SJSA1 (cell line): ENCODE results near the gene HMHB1. TPM values are rescaled to one million over a fixed set of nuclear protein-coding genes. Genes with fewer than 3 reads are reported as not detected.

Source experiments
- DNase-seq, 2 experiments: peaks; one replicate each; pipeline ENCODE4 v3.0.0-alpha.2; 2015 to 2020; ENCODE audit warnings: low spot score in 2 of 2, low read depth in 1 of 2
- H3K27ac ChIP-seq: fragments of 250-450 bp; sonication (Bioruptor Pico); 2 replicates; pipeline ENCODE4 v1.5.1; 2020; ENCODE audit warnings: mild to moderate bottlenecking, moderate library complexity
- H3K27me3 ChIP-seq: fragments of 250-450 bp; sonication (Bioruptor Pico); replicated peaks from 2 replicates; pipeline ENCODE4 v1.5.1; 2020; ENCODE audit warnings: mild to moderate bottlenecking, moderate library complexity
- H3K36me3 ChIP-seq: fragments of 250-450 bp; sonication (Bioruptor Pico); 2 replicates; pipeline ENCODE4 v1.5.1; 2020; ENCODE audit warnings: mild to moderate bottlenecking
- H3K4me1 ChIP-seq: fragments of 250-450 bp; sonication (Bioruptor Pico); replicated peaks from 2 replicates; pipeline ENCODE4 v1.6.1; 2021; ENCODE audit warnings: mild to moderate bottlenecking
- H3K4me3 ChIP-seq: fragments of 250-450 bp; sonication (Bioruptor Pico); 2 replicates; pipeline ENCODE4 v1.5.1; 2020; ENCODE audit warnings: mild to moderate bottlenecking
- H3K9me3 ChIP-seq: fragments of 250-450 bp; sonication (Bioruptor Pico); replicated peaks from 2 replicates; pipeline ENCODE4 v1.5.1; 2020; ENCODE audit warnings: mild to moderate bottlenecking
- total RNA-seq: library from RNA; depleted of rRNA; stranded (reverse); fragments of >200 nt; shearing (Covaris generic); gene quantifications from 2 replicates; pipeline ENCODE4 v1.2.3, GENCODE V29; 2014; rRNA removed

The HMHB1 gene
- not detected in 2 replicates for total RNA-seq

DNA sequence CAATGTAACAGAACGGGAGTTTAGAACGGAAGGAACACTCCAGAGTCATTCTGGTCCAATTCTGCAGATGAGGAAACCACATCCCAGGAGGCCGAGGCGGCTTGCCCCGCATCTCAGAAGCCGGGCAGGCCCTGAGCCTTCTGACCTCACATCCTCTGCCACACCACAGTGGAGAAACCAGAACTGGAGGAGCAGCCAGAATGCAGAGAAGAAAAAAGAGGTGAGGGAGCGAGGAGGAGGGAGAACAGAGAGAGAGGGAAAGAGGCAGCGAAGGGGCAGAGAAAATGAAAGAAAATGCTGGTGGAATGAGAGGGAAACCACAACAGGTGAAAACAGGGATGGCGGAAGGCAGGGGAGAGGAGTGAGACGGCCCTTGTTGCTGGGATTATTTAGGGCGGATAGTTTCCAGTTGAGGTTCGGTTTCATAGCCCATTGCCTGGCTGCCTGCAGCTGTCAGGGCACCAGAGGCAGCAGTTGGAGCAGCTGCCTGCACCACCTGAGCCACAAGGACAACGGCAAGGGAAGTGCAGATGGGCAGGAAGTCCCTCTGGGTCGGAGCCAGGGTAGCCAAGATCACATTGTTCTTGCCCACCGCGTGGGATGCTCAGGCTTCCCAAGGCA is at the start of gene HMHB1:
TSS of gene HMHB1 (plus strand) at position 77 of the 621 bp plus-strand sequence.
- Histone ChIP-seq H3K9me3 (peaks cover 2% of the 10 kb centered on the region; the same call in 1 of the 2 replicates), H3K36me3 (no peaks in the 10 kb centered on the region), H3K4me1 (no peaks in the 10 kb centered on the region), H3K27me3 (no peaks in the 10 kb centered on the region), H3K4me3 (no peak within 1 kb of the TSS), H3K27ac (no peak within 1 kb of the TSS)
- no peak for DNase-seq

- Histone ChIP-seq H3K4me3 (no peak overlapping the region), H3K4me1 (peaks cover 18% of the 10 kb centered on the region), H3K9me3 (no peaks in the 10 kb centered on the region), H3K27me3 (no peaks in the 10 kb centered on the region), H3K36me3 (no peaks in the 10 kb centered on the region), H3K27ac (no peak overlapping the region)
- no peak for DNase-seq
Measured at GRCh38 chr5:143762636-143763220, 49.2 kb upstream of the HMHB1 start.

GRCh38 chr5:143767162-143767561 is 44.8 kb upstream of the HMHB1 start:
- no peaks in the 10 kb centered on the region for H3K27me3 ChIP-seq
- no peaks in the 10 kb centered on the region for H3K36me3 ChIP-seq
- DNase-seq = no peak
- H3K27ac ChIP-seq = no peak overlapping the region
- H3K4me1 ChIP-seq = peaks cover 23% of the 10 kb centered on the region
- no peak overlapping the region for H3K4me3 ChIP-seq
- H3K9me3 ChIP-seq = no peaks in the 10 kb centered on the region

- Histone ChIP-seq H3K4me1 (peaks cover 23% of the 10 kb centered on the region), H3K27me3 (no peaks in the 10 kb centered on the region), H3K9me3 (no peaks in the 10 kb centered on the region), H3K4me3 (no peak overlapping the region), H3K36me3 (no peaks in the 10 kb centered on the region), H3K27ac (no peak overlapping the region)
- DNase-seq = no peak
Measured at GRCh38 chr5:143769026-143769786, 42.8 kb upstream of the HMHB1 start.

GRCh38 chr5:143770450-143770849 is 41.5 kb upstream of the HMHB1 start:
- Histone ChIP-seq H3K9me3 (no peaks in the 10 kb centered on the region), H3K4me1 (peaks cover 28% of the 10 kb centered on the region), H3K27ac (no peak overlapping the region), H3K4me3 (no peak overlapping the region), H3K27me3 (no peaks in the 10 kb centered on the region), H3K36me3 (no peaks in the 10 kb centered on the region)
- no peak for DNase-seq

DNA sequence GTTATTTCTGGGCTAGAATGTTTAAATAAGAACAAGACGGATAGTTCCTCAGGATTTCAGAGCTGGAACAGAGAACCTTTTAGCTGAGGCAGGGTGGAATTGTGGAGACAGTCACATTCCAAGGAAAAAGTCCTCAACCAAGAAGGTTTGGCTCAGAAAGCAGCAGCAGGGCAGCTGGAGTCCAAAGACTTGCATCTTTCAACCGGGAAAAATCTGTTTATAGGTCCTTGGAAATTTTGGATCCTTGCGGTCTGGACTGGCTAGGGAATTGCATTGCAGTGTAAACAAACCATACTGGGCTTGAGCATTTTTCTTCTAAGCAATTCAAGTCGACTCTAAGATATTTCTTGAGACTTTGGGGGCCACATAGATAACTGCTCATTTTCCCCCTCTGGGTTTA is 40.8 kb upstream of the HMHB1 start:
- DNase-seq = peak in 1 of 2 experiments; percentile 51
- no peak overlapping the region for H3K4me3 ChIP-seq
- H3K36me3 ChIP-seq = no peaks in the 10 kb centered on the region
- no peaks in the 10 kb centered on the region for H3K27me3 ChIP-seq
- H3K4me1 ChIP-seq = peaks cover 29% of the 10 kb centered on the region
- no peak overlapping the region for H3K27ac ChIP-seq
- H3K9me3 ChIP-seq = no peaks in the 10 kb centered on the region

DNA sequence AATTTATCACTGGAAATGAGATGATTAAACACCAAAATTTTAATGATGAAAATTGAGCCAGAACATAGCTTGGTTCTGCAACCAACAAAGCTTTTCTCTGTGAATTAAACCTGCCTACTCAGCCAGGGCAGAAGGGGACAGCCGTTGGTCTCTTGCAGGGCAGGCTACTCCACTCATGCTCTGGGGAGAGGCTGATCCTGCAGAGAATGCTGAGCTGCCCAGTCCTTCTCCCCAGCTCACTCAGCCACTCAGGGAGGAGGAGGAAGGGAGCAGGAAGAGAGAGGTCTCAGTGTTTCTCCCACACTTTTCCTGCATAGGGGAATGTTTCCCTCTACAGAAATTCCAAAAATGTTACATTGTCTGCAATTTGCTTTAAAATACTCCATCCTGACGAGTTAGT is 40.4 kb upstream of the HMHB1 start:
- Histone ChIP-seq H3K9me3 (no peaks in the 10 kb centered on the region), H3K4me1 (peaks cover 29% of the 10 kb centered on the region), H3K27ac (no peak overlapping the region), H3K36me3 (no peaks in the 10 kb centered on the region), H3K27me3 (no peaks in the 10 kb centered on the region), H3K4me3 (no peak overlapping the region)
- peak in 1 of 2 experiments; percentile 44 for DNase-seq

DNA sequence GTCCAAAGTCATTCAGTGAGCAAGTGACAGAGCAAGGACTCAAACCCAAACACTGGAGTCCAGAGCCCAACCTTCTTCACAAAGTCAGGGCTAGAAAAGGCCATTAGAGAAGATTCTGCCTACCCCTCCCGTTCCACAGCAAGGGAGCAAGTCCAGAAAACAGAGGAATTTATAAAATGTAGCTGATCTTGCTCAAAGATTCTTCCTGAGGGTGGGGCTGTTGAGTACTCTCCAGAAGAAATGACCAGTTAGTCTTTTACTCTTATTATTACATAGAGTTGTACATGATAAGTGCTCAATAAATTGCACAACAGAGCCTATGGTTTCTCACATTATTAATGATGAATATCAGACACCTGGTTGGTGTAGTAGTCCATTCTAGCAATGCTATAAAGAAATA is 39.3 kb upstream of the HMHB1 start:
- no peak overlapping the region for H3K4me3 ChIP-seq
- H3K9me3 ChIP-seq = no peaks in the 10 kb centered on the region
- H3K4me1 ChIP-seq = peaks cover 23% of the 10 kb centered on the region
- no peak for DNase-seq
- H3K36me3 ChIP-seq = no peaks in the 10 kb centered on the region
- H3K27me3 ChIP-seq = no peaks in the 10 kb centered on the region
- no peak overlapping the region for H3K27ac ChIP-seq

DNA sequence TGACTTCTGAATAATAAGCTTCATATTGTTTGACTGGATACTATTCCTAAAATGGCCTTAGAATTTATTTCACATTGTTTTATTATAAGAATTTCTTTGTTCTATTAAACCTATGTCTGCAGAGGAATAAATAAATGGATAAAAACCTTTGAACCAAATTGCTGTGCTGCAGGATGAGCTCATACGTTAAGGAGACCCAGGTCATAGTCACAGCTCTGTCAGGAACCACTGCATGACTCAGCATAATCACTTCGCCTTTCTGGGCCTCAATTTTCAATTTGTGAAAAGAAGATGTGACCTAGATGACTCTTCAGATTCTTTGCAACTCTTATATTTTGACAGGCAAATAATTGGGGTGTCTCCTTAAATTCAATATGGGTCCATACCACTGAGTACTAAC is 36.7 kb upstream of the HMHB1 start:
- DNase-seq = peak in 1 of 2 experiments; percentile 43
- Histone ChIP-seq H3K9me3 (no peaks in the 10 kb centered on the region), H3K4me3 (no peak overlapping the region), H3K36me3 (no peaks in the 10 kb centered on the region), H3K4me1 (peaks cover 20% of the 10 kb centered on the region), H3K27me3 (no peaks in the 10 kb centered on the region), H3K27ac (peak overlapping the region; percentile 18)

- Histone ChIP-seq H3K9me3 (no peaks in the 10 kb centered on the region), H3K36me3 (no peaks in the 10 kb centered on the region), H3K4me1 (peaks cover 10% of the 10 kb centered on the region), H3K4me3 (no peak overlapping the region), H3K27ac (no peak overlapping the region), H3K27me3 (no peaks in the 10 kb centered on the region)
- DNase-seq = no peak
Measured at GRCh38 chr5:143776951-143777350, 35.0 kb upstream of the HMHB1 start.

DNA sequence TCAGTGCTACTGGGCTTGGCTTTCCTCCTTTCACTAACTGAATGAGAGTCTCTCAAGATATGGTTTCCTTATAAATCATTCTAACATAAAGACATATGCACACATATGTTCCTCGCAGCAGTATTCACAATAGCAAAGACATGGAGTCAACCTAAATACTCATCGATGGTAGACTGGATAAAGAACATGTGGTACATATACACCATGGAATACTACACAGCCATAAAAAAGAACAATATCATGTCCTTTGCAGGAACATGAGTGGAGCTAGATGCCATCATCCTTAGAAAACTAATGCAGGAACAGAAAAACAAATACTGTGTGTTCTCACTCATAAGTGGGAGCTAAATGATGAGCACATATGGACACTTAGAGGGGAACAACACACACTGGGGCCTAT is 32.5 kb upstream of the HMHB1 start:
- DNase-seq = no peak
- Histone ChIP-seq H3K27ac (no peak overlapping the region), H3K9me3 (no peaks in the 10 kb centered on the region)

GRCh38 chr5:143781993-143782520 is 29.9 kb upstream of the HMHB1 start:
- H3K36me3 ChIP-seq = no peaks in the 10 kb centered on the region
- H3K9me3 ChIP-seq = no peaks in the 10 kb centered on the region
- no peak overlapping the region for H3K4me3 ChIP-seq
- H3K4me1 ChIP-seq = peaks cover 21% of the 10 kb centered on the region
- no peak for DNase-seq
- H3K27me3 ChIP-seq = no peaks in the 10 kb centered on the region
- H3K27ac ChIP-seq = peak overlapping the region; percentile 66

More for the DNA sequence above, 32.5 kb upstream of the HMHB1 start:
- Histone ChIP-seq H3K36me3 (no peaks in the 10 kb centered on the region), H3K4me3 (no peak overlapping the region), H3K27me3 (no peaks in the 10 kb centered on the region), H3K4me1 (peaks cover 27% of the 10 kb centered on the region)

- Histone ChIP-seq H3K9me3 (no peaks in the 10 kb centered on the region), H3K4me3 (no peak overlapping the region), H3K36me3 (no peaks in the 10 kb centered on the region), H3K27me3 (no peaks in the 10 kb centered on the region), H3K27ac (peak overlapping the region; percentile 69), H3K4me1 (peaks cover 21% of the 10 kb centered on the region)
- DNase-seq = peak; percentile 67 to 90
Measured at GRCh38 chr5:143782588-143783386, 29.2 kb upstream of the HMHB1 start.
